Activated T-helper 1 cell treated with anti-CD3 and anti-CD28 coated beads, Interleukin-12 subunit alpha, Interleukin-12 subunit beta, Interleukin-2, Interleukin-4 antibody, amounts not matched to agents 30 ng/mL and 10 ng/mL and 1 ng/mL, durations not matched to agents 14 hours and 24 hours and 36 hours (primary cell): ENCODE data around the gene NCMAP. TPM values are rescaled to one million over a fixed set of nuclear protein-coding genes. Genes with fewer than 3 reads are reported as not detected.
"Not testable (repeated sequence)": the region's sequence is repeated elsewhere in the genome, so short reads cannot be mapped to it uniquely, and the experiment has no call there.

Experiments
- DNase-seq: peaks from one replicate; pipeline ENCODE4 v3.0.0; 2021; ENCODE audit warnings: low spot score
- H3K27ac Mint-ChIP-seq: one replicate; pipeline ENCODE4 v1.8.0; 2021; ENCODE audit warnings: mild to moderate bottlenecking, mixed read lengths
- H3K27me3 Mint-ChIP-seq: one replicate; pipeline ENCODE4 v1.8.0; 2022; ENCODE audit warnings: mild to moderate bottlenecking, moderate library complexity, mixed read lengths; ENCODE audit not compliant: insufficient read depth
- H3K36me3 Mint-ChIP-seq: one replicate; pipeline ENCODE4 v1.8.0; 2021; ENCODE audit warnings: low read depth, mixed read lengths
- H3K4me1 Mint-ChIP-seq: one replicate; pipeline ENCODE4 v1.8.0; 2021; ENCODE audit warnings: low read depth, mixed read lengths
- H3K4me3 Mint-ChIP-seq: one replicate; pipeline ENCODE4 v1.8.0; 2021; ENCODE audit warnings: mild to moderate bottlenecking, moderate library complexity, mixed read lengths
- H3K9me3 Mint-ChIP-seq: one replicate; pipeline ENCODE4 v1.8.0; 2021; ENCODE audit warnings: mixed read lengths
- intact Hi-C: fragments of 100-400 bp; cut with micrococcal nuclease; formaldehyde crosslinking; loops from one replicate; pipeline ENCODE4 v1.15.1; 2024
- total RNA-seq: library from RNA; stranded (reverse); gene quantifications from 2 replicates; pipeline ENCODE4 v1.2.3, GENCODE V29; 2022

Gene NCMAP
- total RNA-seq, 1 donor from 2014 or later = not detected

DNA sequence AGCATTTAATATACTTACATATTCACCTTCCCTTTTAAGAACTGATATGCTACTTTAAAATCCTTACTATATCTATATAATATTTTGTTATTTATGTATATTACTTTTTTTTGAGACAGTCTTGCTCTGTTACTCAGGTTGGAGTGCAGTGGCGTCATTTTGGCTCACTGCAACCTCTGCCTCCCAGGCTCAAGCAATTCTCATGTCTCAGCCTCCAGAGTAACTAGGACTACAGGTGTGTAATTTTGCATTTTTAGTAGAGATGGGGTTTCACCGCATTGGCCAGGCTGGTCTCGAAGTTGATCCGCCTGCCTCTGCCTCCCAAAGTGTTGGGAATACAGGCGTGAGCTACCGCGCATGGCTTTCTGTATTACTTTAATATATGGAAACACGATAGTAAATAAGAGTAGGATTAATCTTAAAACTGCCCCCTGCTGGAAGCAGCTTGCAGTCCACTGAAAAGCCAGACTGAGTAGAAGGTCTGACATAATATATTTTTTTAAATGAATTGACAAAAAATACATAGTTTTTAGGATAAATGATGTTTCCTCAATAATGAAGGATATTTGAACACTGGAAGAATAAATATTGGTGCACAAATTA lies 28.8 kb upstream of the NCMAP start:
- intact Hi-C loops = loop anchor here (1.0 to 2.0 kb wide), 3 partner anchors 25 to 328 kb away; partner anchors contain the start of genes NIPAL3 and RCAN3
- no peak for DNase-seq
- Mint-ChIP-seq H3K36me3 (peaks cover 24% of the 10 kb centered on the region), H3K27ac (no peak overlapping the region), H3K9me3 (no peaks in the 10 kb centered on the region), H3K4me1 (peaks cover 18% of the 10 kb centered on the region), H3K27me3 (no peaks in the 10 kb centered on the region), H3K4me3 (no peak overlapping the region)

DNA sequence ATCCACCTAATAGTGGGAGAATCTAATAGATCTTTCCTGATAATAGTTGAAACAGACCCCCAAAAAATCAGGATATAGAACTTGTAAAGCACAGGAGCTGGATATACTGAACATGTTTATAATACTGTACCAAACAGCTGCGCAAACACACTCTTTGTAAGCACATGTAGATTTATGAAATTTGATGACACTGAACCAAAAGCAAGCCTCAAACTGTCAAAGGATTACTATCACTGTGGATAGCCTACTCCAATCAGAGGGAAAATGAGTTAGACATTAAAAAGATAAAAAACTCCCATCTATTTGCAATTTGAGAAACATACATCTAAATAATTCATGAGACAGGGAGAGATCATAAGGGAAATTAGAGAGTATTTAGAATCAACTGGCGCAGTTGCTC lies 27.1 kb upstream of the NCMAP start:
- Mint-ChIP-seq H3K4me3 (no peak overlapping the region), H3K4me1 (peaks cover 24% of the 10 kb centered on the region), H3K27ac (no peak overlapping the region), H3K9me3 (no peaks in the 10 kb centered on the region), H3K27me3 (no peaks in the 10 kb centered on the region), H3K36me3 (peaks cover 24% of the 10 kb centered on the region)
- no peak for DNase-seq
- intact Hi-C loops = no loop called here

GRCh38 chr1:24529292-24529691 lies 26.6 kb upstream of the NCMAP start:
- peaks cover 28% of the 10 kb centered on the region for H3K36me3 Mint-ChIP-seq
- H3K9me3 Mint-ChIP-seq, H3K27ac Mint-ChIP-seq, H3K27me3 Mint-ChIP-seq, DNase-seq, H3K4me3 Mint-ChIP-seq, intact Hi-C loops: not testable (repeated sequence)
- peaks cover 30% of the 10 kb centered on the region for H3K4me1 Mint-ChIP-seq

DNA sequence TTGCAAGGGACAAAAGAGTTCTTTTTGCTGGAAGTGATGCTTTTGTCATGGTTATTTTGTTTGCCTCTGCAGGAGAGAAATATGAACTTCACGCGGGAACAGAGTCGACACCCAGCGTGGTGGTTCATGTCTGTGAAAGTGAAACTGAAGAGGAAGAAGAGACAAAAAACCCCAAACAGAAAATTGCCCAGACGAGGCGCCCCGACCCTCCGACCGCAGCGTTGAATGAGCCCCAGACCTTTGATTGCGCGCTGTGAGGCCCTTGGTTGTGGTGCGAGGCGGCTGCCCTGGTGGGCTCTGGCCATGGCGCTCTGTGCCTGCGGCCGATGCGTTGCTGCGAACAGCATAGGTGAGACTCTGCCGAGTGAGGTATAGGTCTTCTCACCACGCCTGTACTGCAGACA lies 20.9 kb upstream of the NCMAP start:
- intact Hi-C loops = loop anchor here (1.0 to 5.0 kb wide), 6 partner anchors 47 to 342 kb away; partner anchors contain the start of genes CLIC4, NIPAL3 and SRRM1
- peak; percentile 75 for DNase-seq
- Mint-ChIP-seq H3K4me3 (peak overlapping the region; percentile 86), H3K27ac (peak overlapping the region; percentile 95), H3K4me1 (peaks cover 53% of the 10 kb centered on the region), H3K36me3 (peaks cover 34% of the 10 kb centered on the region), H3K27me3 (no peaks in the 10 kb centered on the region), H3K9me3 (no peaks in the 10 kb centered on the region)

DNA sequence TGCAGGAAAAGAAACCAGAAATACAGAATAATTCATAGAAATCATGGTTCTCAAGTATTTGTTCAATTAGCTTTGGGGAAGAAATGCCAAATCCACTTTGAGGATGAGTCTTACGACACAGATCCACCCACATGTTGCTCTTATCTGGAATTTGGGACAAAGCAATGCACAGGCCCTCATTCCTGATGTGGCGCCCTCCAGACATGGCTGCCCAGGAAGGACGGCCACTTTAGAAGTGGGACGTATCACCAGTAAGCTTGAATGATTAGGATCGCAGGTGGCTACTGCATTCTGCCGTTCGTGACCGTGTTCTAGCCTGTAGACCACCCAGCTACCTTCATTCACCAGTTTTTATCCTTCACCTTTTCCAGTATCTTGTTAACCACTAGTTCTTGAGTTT lies 20.1 kb upstream of the NCMAP start:
- Mint-ChIP-seq H3K27me3 (no peaks in the 10 kb centered on the region), H3K4me1 (peaks cover 60% of the 10 kb centered on the region), H3K9me3 (no peaks in the 10 kb centered on the region), H3K4me3 (peak overlapping the region; percentile 86), H3K36me3 (peaks cover 37% of the 10 kb centered on the region), H3K27ac (peak overlapping the region; percentile 95)
- intact Hi-C loops = loop anchor here (1.0 to 5.0 kb wide), 7 partner anchors 33 to 343 kb away; partner anchors contain the start of genes CLIC4, NIPAL3, RCAN3 and SRRM1
- no peak for DNase-seq

- Mint-ChIP-seq H3K4me1 (peaks cover 67% of the 10 kb centered on the region), H3K27me3 (no peaks in the 10 kb centered on the region), H3K9me3 (no peaks in the 10 kb centered on the region), H3K4me3 (peak overlapping the region; percentile 75), H3K36me3 (peaks cover 34% of the 10 kb centered on the region), H3K27ac (peak overlapping the region; percentile 95)
- intact Hi-C loops = loop anchor here (1.0 to 5.0 kb wide), 2 partner anchors 34 to 211 kb away; partner anchors contain the start of genes CLIC4 and RCAN3
- peak; percentile 38 for DNase-seq
Observed at GRCh38 chr1:24536391-24536840, 19.5 kb upstream of the NCMAP start.

- peak overlapping the region; percentile 54 for H3K4me3 Mint-ChIP-seq
- intact Hi-C loops = no loop called here
Observed at GRCh38 chr1:24540051-24540905, 15.6 kb upstream of the NCMAP start.

DNA sequence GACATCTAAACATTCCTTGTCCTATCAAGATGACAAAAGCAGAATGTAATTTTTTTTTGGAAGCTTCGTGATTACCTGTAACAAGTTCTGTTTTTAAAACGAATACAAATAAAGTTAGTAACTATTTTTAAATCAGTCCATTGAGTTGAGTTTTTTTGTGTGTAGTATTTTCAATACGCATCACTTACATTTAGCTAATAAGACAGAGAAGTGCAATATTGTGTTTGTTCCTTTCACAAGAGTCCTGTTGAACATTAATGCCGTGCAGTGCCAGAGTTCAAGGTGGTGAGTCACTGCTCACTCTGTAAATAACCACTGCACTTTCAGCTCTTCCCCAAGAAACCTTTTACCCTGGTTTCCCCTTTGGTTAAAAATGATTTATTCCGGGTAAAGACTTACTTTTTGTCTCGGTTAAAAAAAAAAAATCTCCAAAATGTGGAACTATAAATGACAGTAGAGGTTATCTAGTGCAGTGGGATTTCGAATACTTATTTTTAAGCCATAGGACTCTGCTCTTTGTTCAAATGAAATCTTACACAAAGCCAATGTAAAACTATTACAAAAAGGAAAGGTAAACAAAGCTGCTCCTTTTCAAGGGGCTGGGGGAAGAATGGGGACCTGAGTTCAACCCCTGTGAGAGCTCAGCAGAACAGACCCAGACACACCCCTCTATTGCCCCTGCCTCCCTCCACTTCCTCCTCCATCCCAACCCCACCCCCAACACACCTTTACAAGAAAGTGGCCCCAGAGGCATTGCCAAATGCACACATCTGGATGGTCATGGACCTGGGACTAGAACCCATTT lies 14.8 kb upstream of the NCMAP start:
- DNase-seq = no peak
- intact Hi-C loops = loop anchor here (1.0 kb wide), 1 partner anchor 94 kb away; no protein-coding TSS in a partner anchor
- H3K4me1 Mint-ChIP-seq = peaks cover 44% of the 10 kb centered on the region
- peak overlapping the region; percentile 86 for H3K27ac Mint-ChIP-seq
- H3K27me3 Mint-ChIP-seq = peaks cover 7% of the 10 kb centered on the region
- H3K4me3 Mint-ChIP-seq = peak overlapping the region; percentile 54
- H3K36me3 Mint-ChIP-seq = peaks cover 20% of the 10 kb centered on the region
- H3K9me3 Mint-ChIP-seq = no peaks in the 10 kb centered on the region

More at GRCh38 chr1:24540051-24540905, 15.6 kb upstream of the NCMAP start:
- Mint-ChIP-seq H3K36me3 (peaks cover 22% of the 10 kb centered on the region), H3K9me3 (no peaks in the 10 kb centered on the region), H3K27me3 (no peaks in the 10 kb centered on the region), H3K27ac (peak overlapping the region; percentile 86), H3K4me1 (peaks cover 52% of the 10 kb centered on the region)
- DNase-seq = no peak

DNA sequence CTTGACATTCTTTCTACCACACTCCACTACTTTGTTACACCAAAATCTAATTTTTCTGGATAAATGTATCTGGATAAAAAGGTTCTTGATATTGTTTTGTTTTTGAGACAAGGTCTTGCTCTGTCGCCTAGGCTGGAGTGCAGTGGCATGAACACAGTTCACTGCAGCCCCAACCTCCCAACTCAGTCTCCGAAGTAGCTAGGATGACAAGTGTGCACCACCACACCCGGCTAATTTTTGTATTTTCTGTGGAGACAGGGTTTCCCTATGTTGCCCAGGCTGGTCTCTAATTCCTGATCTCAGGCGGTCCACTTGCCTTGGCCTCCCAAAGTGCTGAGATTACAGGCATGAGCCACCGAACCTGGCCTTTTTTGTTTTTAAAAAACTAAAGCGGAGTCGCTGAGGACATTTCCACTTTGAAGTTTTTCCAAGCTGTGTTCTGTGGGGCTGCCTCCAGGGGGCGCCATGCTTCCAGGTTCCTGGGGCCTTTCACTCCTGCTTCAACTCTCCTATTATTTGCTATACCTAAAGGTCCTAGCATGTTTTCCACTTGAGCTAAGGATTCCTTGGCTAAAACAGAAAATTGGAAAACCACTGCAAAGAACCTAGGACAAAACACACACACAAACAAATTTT lies 14.1 kb upstream of the NCMAP start:
- intact Hi-C loops = loop anchor here (1.0 kb wide), 2 partner anchors 45 to 93 kb away; no protein-coding TSS in a partner anchor
- Mint-ChIP-seq H3K27me3 (peaks cover 7% of the 10 kb centered on the region), H3K36me3 (peaks cover 14% of the 10 kb centered on the region), H3K9me3 (no peaks in the 10 kb centered on the region), H3K27ac (no peak overlapping the region), H3K4me3 (no peak overlapping the region), H3K4me1 (peaks cover 37% of the 10 kb centered on the region)
- DNase-seq = no peak

DNA sequence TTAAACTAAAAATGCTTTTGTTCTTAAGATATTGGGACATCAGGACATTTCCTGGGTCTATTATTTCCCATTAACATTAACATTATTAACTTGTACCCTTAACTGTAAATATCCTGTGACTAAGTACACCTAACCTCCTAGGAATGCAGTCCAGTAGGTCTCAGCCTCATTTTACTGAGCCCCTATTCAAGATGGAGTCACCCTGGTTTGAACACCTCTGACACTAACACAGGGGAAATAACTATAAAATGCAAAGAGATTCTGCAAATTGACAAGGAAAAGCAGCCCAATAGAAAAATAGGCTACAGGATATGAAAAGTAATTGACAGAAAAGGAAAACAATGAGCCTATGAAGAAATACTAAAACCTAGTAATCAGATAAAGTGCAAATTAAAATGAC lies 11.6 kb upstream of the NCMAP start:
- Mint-ChIP-seq H3K4me1 (peaks cover 26% of the 10 kb centered on the region), H3K27ac (no peak overlapping the region), H3K27me3 (peaks cover 23% of the 10 kb centered on the region), H3K9me3 (no peaks in the 10 kb centered on the region), H3K36me3 (peaks cover 7% of the 10 kb centered on the region), H3K4me3 (no peak overlapping the region)
- intact Hi-C loops = no loop called here
- no peak for DNase-seq

GRCh38 chr1:24545662-24546061 lies 10.2 kb upstream of the NCMAP start:
- peaks cover 28% of the 10 kb centered on the region for H3K27me3 Mint-ChIP-seq
- DNase-seq = no peak
- H3K4me3 Mint-ChIP-seq = no peak overlapping the region
- no peak overlapping the region for H3K27ac Mint-ChIP-seq
- H3K4me1 Mint-ChIP-seq = peaks cover 12% of the 10 kb centered on the region
- peaks cover under 1% of the 10 kb centered on the region for H3K36me3 Mint-ChIP-seq
- H3K9me3 Mint-ChIP-seq = no peaks in the 10 kb centered on the region
- intact Hi-C loops = no loop called here

GRCh38 chr1:24547195-24547594 lies 8.7 kb upstream of the NCMAP start:
- no peak for DNase-seq
- H3K9me3 Mint-ChIP-seq = no peaks in the 10 kb centered on the region
- no peak overlapping the region for H3K4me3 Mint-ChIP-seq
- no peaks in the 10 kb centered on the region for H3K4me1 Mint-ChIP-seq
- peaks cover 30% of the 10 kb centered on the region for H3K27me3 Mint-ChIP-seq
- intact Hi-C loops = no loop called here
- H3K27ac Mint-ChIP-seq = no peak overlapping the region
- H3K36me3 Mint-ChIP-seq = no peaks in the 10 kb centered on the region
